Esophagus squamous epithelium (tissue), 4 donors: Measurements from ENCODE around the gene SCARB1.

Source experiments
- CTCF ChIP-seq, 6 experiments: fragments of 450-650 bp in 4 of 6; fragments of 200-600 bp in 2 of 6; sonication (generic) in 2 of 6; IDR thresholded peaks; one replicate each; pipeline ENCODE4 v1.5.1; 2016 to 2019; ENCODE audit warnings: antibody characterized with exemption in 6 of 6, mild to moderate bottlenecking in 4 of 6, moderate library complexity in 4 of 6
- POLR2A ChIP-seq, 4 donors: fragments of 450-650 bp; IDR thresholded peaks; one replicate each; pipeline ENCODE4 v1.6.1; 2017; ENCODE audit warnings: antibody characterized with exemption in 4 of 4, mild to moderate bottlenecking in 4 of 4, moderate library complexity in 3 of 4

DNA sequence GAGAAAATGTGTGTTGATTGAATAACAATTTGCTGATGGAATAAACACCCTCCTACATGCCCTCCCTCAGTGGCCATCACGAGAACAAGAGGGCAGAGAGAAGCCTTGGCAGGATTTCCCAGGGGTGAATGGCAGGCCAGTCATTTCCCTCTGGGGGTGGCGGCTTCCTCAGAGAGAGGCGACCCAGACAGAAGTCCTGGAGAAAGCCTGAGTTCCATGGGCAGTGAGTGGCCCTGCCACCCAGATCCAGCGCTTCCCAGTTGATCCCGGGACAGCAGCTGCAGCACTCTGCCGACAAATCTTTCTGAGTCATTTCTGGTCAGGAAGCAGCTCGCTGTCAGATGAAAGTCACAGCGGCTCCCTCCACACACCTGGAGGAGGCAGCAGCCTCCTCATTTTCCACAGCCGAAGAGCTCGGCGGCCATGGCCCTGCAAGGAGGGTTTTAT, 123.0 kb downstream of the SCARB1 start:
- TF ChIP-seq CTCF (IDR thresholded peaks at IDR 0.05) (peak in 1 of 6 experiments; percentile 17), POLR2A (IDR thresholded peaks at IDR 0.05) (peak in 1 of 4 donors; percentile 12)
